Fibroblast of skin of right quadriceps (primary cell): ENCODE results near the gene SLC3A2.
"Not testable (repeated sequence)": the region's sequence is repeated elsewhere in the genome, so short reads cannot be mapped to it uniquely, and the experiment has no call there.

Experiments
- DNase-seq: peaks from one replicate; pipeline ENCODE4 v3.0.0-alpha.2; 2013

Gene SLC3A2

GRCh38 chr11:62880803-62881578 lies at the start of gene SLC3A2:
TSS of gene SLC3A2 (plus strand) at chr11:62880896. CDS start at chr11:62881024, 128 bp downstream.
- peak; percentile 87 for DNase-seq

DNA sequence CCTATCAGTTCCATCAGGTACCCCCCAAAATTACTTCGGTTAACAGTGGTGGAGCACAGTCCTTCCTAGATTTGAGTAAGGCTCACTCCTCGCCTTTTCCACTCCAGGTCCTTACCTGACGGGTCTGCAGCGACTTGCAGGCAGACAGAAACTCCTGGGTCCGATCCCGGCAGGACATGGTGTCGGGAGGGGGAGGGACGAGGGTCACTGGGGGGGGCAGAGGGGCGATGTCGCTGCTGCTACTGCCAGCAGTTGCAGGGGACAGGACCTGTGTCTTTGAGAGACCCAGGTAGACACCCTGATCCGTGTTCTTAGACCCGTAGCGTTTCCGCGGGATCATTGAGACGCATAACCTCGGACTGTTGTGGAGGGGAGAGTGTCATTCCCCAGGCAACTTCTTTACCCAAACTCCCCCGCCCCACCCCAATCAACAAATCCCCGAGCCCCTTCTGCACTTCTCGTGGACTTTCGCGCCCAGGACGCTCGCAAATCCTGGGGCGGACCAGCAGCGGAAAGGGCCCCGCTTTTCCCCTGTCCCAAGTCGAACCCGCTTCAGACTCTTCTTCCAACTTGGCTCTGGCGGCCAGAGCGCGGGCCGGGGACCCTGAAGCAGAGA lies 49.7 kb upstream of the SLC3A2 start:
- no peak for DNase-seq

- DNase-seq, result peak; percentile 98
Observed at GRCh38 chr11:62831520-62832335, 49.0 kb upstream of the SLC3A2 start, which contains the start of gene STX5. TSS of gene STX5 (minus strand) at chr11:62832051. CDS start at chr11:62831243, 808 bp downstream.

- no peak for DNase-seq
Observed at GRCh38 chr11:62832336-62833234, 48.1 kb upstream of the SLC3A2 start, which contains the start of gene TEX54. TSS of gene TEX54 (minus strand) at chr11:62832841.

GRCh38 chr11:62835336-62835735 lies 45.4 kb upstream of the SLC3A2 start:
- DNase-seq, result no peak

DNA sequence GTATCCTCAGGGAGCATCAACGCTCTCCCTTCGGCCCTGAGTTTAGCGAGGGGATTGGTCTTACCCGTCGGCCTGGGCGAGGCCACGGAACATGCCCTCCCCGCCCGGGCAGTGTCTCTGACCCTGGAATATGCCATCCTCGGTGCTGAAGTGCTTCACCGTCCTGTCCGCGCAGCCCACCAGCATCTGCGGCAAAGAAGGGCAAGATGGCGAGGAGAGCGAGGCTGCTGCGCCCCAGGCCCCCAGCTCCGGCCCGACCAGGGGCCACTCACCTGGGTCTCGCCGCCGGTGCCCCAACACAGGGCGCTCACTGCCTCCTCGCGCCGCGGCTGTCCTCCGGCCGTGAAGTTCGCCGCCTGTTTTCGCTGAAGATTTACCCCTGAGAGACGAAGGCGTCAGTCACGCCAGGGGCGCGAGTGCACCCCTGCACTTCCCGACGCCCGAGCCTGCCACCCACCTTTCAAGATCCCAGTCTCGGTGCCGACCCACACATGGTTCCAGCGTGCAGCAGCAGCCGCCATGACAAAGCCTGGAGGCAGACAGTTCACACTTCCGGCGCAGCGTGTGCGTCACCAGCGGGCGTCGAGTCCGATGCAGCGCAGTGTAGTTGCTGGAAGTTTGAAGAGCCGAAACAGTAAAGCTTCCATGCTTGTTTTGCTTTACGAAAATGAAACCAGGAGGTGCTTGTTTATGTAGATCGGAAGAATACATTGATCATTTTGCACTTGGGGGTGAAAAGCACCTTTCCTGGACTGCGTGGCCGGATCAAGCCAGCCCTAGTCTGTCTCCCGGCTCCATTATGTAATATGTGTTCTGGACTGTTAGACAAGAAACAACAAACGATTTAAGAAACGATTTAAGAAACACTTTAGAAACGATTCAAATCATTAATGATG lies 41.4 kb upstream of the SLC3A2 start, which contains the start of gene WDR74:
Gene WDR74 (minus strand): TSS at position 541 of the 896 bp plus-strand sequence. CDS start 20 bp downstream, at position 521.
- peak; percentile 89 for DNase-seq

DNA sequence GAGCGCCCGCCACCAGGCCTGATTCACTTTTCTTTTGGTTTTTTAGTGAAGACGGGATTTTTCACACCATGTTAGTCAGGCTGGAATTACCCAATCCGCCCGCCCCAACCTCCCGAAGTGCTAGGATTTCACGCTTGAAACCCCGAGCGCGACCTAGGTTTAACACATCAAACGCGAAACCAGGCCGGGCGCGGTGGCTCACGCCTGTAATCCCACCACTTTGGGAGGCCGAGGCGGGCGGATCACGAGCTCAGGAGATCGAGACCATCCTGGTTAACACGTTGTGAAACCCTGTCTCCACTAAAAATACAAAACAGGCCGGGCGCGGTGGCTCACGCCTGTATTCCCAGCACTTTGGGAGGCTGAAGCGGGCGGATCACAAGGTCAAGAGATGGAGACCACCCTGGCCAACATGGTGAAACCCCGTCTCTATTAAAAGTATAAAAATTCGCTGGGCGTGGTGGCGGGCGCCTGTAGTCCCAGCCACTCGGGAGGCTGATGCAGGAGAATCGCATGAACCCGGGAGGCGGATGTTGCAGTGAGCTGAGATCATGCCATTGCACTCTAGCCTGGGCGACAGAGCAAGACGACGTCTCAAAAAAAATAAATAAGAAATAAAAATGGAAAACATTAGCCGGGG lies 39.9 kb upstream of the SLC3A2 start:
- DNase-seq, result peak; percentile 85

GRCh38 chr11:62841361-62842170 lies 39.1 kb upstream of the SLC3A2 start:
- DNase-seq, result peak; percentile 100

DNA sequence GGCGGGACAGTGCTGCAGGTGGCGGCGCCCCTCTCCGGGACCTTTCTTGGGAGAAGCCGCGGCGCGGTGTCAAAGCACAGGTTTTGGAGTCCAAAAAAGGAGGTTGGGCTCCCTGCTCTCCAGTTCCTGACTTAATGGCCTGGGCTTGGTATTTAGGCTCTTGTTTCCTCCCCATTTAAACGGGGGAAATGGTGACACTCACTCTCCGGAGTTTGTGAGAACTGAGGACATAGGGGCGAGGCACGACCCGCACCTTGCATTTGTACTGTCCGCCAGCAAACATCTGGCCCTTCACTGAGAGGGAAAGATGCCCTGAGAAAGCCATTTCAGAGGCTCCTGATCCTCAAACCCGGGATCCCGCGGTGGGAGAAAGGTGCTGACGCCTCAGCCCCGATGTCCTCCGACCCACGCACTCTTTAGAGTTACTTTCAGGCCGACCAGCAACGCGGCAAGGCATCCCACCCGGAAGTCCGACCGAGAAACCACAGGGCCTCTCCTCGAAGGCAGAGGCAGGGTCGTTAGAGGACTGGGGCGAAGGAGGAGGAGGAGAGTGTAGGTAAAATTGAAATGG lies 38.4 kb upstream of the SLC3A2 start:
- no peak for DNase-seq

- not testable (repeated sequence) for DNase-seq
Observed at GRCh38 chr11:62842891-62843290, 37.8 kb upstream of the SLC3A2 start.

- peak; percentile 50 for DNase-seq
Observed at GRCh38 chr11:62843466-62843865, 37.2 kb upstream of the SLC3A2 start.

DNA sequence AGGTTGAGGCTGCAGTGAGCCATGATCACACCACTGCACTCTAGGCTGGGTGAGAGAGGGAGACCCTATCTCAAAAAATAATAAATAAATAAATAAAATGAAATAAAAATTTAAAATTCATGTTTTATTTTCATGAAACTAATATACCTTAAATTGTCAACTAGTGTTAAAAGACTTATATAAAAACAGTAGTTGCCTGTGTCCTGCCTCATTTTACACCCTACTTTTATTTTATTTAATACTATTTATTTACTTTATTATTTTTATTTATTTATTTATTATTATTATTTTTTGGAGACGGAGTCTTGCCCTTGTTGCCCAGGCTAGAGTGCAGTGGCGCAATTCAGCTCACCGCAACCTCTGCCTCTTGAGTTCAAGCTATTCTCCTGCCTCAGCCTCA lies 36.5 kb upstream of the SLC3A2 start:
- no peak for DNase-seq

DNA sequence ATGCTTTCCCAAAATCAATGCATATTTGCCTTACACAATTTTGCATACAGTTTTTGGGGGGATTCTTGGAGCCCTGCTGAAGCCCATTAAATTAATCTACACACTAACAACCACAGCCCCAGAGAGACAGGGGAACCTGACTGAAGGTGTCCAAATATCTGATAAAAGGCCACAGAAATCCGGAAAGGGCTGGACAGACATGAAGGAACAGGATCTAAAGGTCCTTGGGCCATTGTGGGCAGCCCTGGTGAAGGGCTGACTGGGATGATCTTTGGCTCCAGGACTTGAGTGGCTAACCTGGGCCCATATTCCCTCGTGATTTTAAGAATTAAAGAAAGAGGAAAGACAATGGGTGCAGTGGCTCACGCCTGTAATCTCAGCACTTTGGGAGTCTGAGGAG lies 34.5 kb upstream of the SLC3A2 start:
- DNase-seq, result no peak

DNA sequence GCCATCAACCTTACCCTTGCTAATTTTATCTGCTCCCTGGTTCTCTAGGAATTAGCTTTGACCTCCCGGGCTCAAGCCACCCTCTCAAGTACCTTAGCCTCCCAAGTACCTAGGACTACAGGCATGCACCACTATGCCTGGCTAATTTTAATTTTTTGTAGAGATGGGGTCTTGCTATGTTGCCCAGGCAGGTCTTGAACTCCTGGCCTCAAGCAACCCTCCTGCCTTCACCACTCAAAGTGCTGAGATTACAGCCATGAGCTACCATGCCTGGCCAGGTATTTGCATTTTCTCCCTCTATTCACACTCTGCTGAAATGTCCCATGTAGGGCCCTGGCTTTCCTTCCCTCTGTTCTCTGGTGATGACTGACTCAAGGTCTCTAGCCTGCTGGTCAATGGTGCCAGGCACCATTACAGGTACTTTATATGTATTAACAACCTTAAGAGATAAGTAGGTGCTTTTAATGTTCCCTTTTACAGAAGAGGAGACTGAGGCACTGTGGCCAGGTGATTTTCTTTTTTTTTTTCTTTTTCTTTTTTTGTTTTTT lies 32.9 kb upstream of the SLC3A2 start:
- no peak for DNase-seq

- no peak for DNase-seq
Observed at GRCh38 chr11:62850911-62851806, 29.5 kb upstream of the SLC3A2 start.

GRCh38 chr11:62851807-62852522 lies 28.7 kb upstream of the SLC3A2 start:
- no peak for DNase-seq

- no peak for DNase-seq
Observed at GRCh38 chr11:62852523-62853188, 28.0 kb upstream of the SLC3A2 start.
